PFSK-1 (cell line): Measurements from ENCODE around the gene NRARP.

Experiments
- POLR2AphosphoS5 ChIP-seq: IDR thresholded peaks from 2 replicates; pipeline ENCODE4 v1.6.1; 2012; ENCODE audit warnings: low read depth, mild to moderate bottlenecking, control low read depth, low read length, moderate library complexity
- TF ChIP-seq, protein P1 (sequence below), 2 experiments: IDR thresholded peaks; 2 replicates each; pipeline versions ENCODE4 v1.6.1 to v1.8.0; 2011 to 2012; ENCODE audit warnings: low read depth in 2 of 2, low read length in 2 of 2, control low read depth in 1 of 2, inconsistent platforms in 1 of 2, mild to moderate bottlenecking in 1 of 2, moderate library complexity in 1 of 2; ENCODE audit not compliant: insufficient read depth in 1 of 2

DNA sequence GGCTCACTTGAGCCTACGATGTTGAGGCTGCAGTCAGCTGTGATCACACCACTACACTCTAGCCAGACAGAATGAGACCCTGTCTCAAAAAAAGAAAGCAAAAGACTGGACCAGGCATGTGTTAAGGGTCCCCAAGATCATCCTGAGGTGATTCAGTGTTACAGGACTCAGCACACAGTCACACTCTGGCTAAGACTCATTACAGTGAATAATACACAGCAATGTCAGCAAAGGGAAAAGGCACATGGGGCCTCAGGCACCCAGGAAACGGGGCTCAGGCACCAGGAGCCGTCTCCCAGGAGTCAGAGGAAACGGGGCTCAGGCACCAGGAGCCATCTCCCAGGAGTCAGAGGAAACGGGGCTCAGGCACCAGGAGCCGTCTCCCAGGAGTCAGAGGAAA, 39.2 kb upstream of the NRARP start:
- TF ChIP-seq, protein P1, sequence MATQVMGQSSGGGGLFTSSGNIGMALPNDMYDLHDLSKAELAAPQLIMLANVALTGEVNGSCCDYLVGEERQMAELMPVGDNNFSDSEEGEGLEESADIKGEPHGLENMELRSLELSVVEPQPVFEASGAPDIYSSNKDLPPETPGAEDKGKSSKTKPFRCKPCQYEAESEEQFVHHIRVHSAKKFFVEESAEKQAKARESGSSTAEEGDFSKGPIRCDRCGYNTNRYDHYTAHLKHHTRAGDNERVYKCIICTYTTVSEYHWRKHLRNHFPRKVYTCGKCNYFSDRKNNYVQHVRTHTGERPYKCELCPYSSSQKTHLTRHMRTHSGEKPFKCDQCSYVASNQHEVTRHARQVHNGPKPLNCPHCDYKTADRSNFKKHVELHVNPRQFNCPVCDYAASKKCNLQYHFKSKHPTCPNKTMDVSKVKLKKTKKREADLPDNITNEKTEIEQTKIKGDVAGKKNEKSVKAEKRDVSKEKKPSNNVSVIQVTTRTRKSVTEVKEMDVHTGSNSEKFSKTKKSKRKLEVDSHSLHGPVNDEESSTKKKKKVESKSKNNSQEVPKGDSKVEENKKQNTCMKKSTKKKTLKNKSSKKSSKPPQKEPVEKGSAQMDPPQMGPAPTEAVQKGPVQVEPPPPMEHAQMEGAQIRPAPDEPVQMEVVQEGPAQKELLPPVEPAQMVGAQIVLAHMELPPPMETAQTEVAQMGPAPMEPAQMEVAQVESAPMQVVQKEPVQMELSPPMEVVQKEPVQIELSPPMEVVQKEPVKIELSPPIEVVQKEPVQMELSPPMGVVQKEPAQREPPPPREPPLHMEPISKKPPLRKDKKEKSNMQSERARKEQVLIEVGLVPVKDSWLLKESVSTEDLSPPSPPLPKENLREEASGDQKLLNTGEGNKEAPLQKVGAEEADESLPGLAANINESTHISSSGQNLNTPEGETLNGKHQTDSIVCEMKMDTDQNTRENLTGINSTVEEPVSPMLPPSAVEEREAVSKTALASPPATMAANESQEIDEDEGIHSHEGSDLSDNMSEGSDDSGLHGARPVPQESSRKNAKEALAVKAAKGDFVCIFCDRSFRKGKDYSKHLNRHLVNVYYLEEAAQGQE (IDR thresholded peaks at IDR 0.05; ENCODE audit: insufficient read depth in 1 of 2, low read depth in 2 of 2, low read length in 2 of 2), result no peak
- no peak for TF ChIP-seq POLR2AphosphoS5
